Measurements from ENCODE around the gene JARID2. TPM values are rescaled to one million over a fixed set of nuclear protein-coding genes. Genes with fewer than 3 reads are reported as not detected.

JARID2 gene
- total RNA-seq, 1 experiment from 2014 or later: 6.0 TPM

- Histone ChIP-seq H3K36me3 (ENCODE audit: control insufficient read depth, insufficient read depth, low read length) (no peaks in the 10 kb centered on the region), H3K4me3 (ENCODE audit: low read depth in 2 of 2, low read length in 2 of 2) (no peak overlapping the region), H3K27me3 (ENCODE audit: control insufficient read depth, insufficient read depth, low read length) (no peaks in the 10 kb centered on the region), H3K4me1 (ENCODE audit: control insufficient read depth, insufficient read depth, low read length) (no peaks in the 10 kb centered on the region), H3K27ac (ENCODE audit: low read length) (no peak overlapping the region), H3K9me3 (ENCODE audit: control insufficient read depth, insufficient read depth, low read depth, low read length) (no peaks in the 10 kb centered on the region)
- POLR2A ChIA-PET: interaction anchor here (0.6 kb wide), 1 partner anchor 1188 kb away, joined by 5 read pairs; no protein-coding TSS in a partner anchor
- ATAC-seq (no peak), DNase-seq (ENCODE audit: low read depth, low spot score) (no peak)
- in situ Hi-C loops (cut with HindIII; ENCODE audit: low pct_unique_long_range_greater_than_20kb, low sequenced_read_pairs): no loop called here
- BruUV-seq (replicated peaks): no TSS peak
- CTCF ChIA-PET: no interaction called here
- TF ChIP-seq REST (IDR thresholded peaks at IDR 0.05; ENCODE audit: insufficient read depth in 1 of 2, low read depth in 2 of 2, low read length in 1 of 2) (no peak), POLR2AphosphoS5 (IDR thresholded peaks at IDR 0.05; ENCODE audit: low read depth, low read length) (no peak), SIN3A (IDR thresholded peaks at IDR 0.05; ENCODE audit: borderline replicate concordance, insufficient read depth, low read depth, low read length) (no peak), CTCF (IDR thresholded peaks at IDR 0.05) (no peak), TCF7L2 (IDR thresholded peaks at IDR 0.05; ENCODE audit: low read depth, low read length) (no peak)
- intact Hi-C loops (cut with micrococcal nuclease; ENCODE audit: unreplicated experiment): no loop called here
These were observed 124.0 kb downstream of the JARID2 start for GRCh38 chr6:15369838-15370237.

GRCh38 chr6:15370733-15371671 lies 125.1 kb downstream of the JARID2 start:
- in situ Hi-C loops (cut with HindIII; ENCODE audit: low pct_unique_long_range_greater_than_20kb, low sequenced_read_pairs): no loop called here
- intact Hi-C loops (cut with micrococcal nuclease; ENCODE audit: unreplicated experiment): no loop called here
- ATAC-seq (no peak), DNase-seq (ENCODE audit: low read depth, low spot score) (no peak)
- TF ChIP-seq CTCF (IDR thresholded peaks at IDR 0.05) (no peak), POLR2AphosphoS5 (IDR thresholded peaks at IDR 0.05; ENCODE audit: low read depth, low read length) (no peak), TCF7L2 (IDR thresholded peaks at IDR 0.05; ENCODE audit: low read depth, low read length) (no peak), REST (IDR thresholded peaks at IDR 0.05; ENCODE audit: insufficient read depth in 1 of 2, low read depth in 2 of 2, low read length in 1 of 2) (no peak)
- Histone ChIP-seq H3K4me3 (ENCODE audit: low read depth in 2 of 2, low read length in 2 of 2) (no peak overlapping the region), H3K9me3 (ENCODE audit: control insufficient read depth, insufficient read depth, low read depth, low read length) (no peaks in the 10 kb centered on the region), H3K27ac (ENCODE audit: low read length) (no peak overlapping the region), H3K27me3 (ENCODE audit: control insufficient read depth, insufficient read depth, low read length) (no peaks in the 10 kb centered on the region), H3K36me3 (ENCODE audit: control insufficient read depth, insufficient read depth, low read length) (no peaks in the 10 kb centered on the region), H3K4me1 (ENCODE audit: control insufficient read depth, insufficient read depth, low read length) (no peaks in the 10 kb centered on the region)
- CTCF ChIA-PET: interaction anchor here (0.6 kb wide), 1 partner anchor 116 kb away, joined by 9 read pairs; no protein-coding TSS in a partner anchor
- POLR2A ChIA-PET: no interaction called here
- BruUV-seq (replicated peaks): no TSS peak
